Endothelial cell of umbilical vein (primary cell): ENCODE measurements around the gene LCNL1. TPM values are rescaled to one million over a fixed set of nuclear protein-coding genes. Genes with fewer than 3 reads are reported as not detected.

Experiments
- BruUV-seq: library from RNA; stranded (reverse); fragments of 400-500 nt; replicated peaks from 2 replicates; lab custom pipeline; 2021; lab: Mats Ljungman, UMichigan
- CTCF ChIA-PET: fragments of 300-600, 350-600 bp; sonication (Branson Sonifier 250); formaldehyde crosslinking; loops from one replicate; lab custom pipeline; 2021; ENCODE audit warnings: antibody characterized with exemption, inconsistent platforms; lab: Charles Lee
- POLR2A ChIA-PET: fragments of 300-600, 350-600 bp; sonication (Branson Sonifier 250); formaldehyde crosslinking; loops from one replicate; lab custom pipeline; 2021; ENCODE audit warnings: antibody characterized with exemption, inconsistent platforms; lab: Charles Lee
- DNase-seq: peaks from one replicate; pipeline ENCODE4 v3.0.0-alpha.2; 2011; ENCODE audit warnings: low read depth, low spot score
- FAIRE-seq: peaks from 2 replicates; lab custom pipeline; 2011; peaks lifted over from hg19 to GRCh38; lab: Jason Lieb, UNC
- H2AFZ ChIP-seq: 2 replicates; pipeline ENCODE4 v1.6.0; 2012; ENCODE audit warnings: low read depth, low read length, control low read depth, inconsistent platforms
- H3K27ac ChIP-seq: 2 replicates; pipeline ENCODE4 v1.5.1; 2011; ENCODE audit warnings: low read depth, mild to moderate bottlenecking, control low read depth, low read length, moderate library complexity; ENCODE audit not compliant: insufficient read depth
- H3K27me3 ChIP-seq, 2 experiments: 2 replicates each; pipeline versions ENCODE4 v1.6.0 to v1.6.1; 2011; ENCODE audit warnings: low read length in 2 of 2, mixed read lengths in 1 of 2; ENCODE audit not compliant: control insufficient read depth in 2 of 2, insufficient read depth in 2 of 2
- H3K36me3 ChIP-seq, 2 experiments: 2 replicates in 1 of 2; 3 replicates in 1 of 2; pipeline ENCODE4 v1.5.1; 2011; ENCODE audit warnings: low read length in 2 of 2, mild to moderate bottlenecking in 1 of 2, moderate library complexity in 1 of 2; ENCODE audit not compliant: control insufficient read depth in 2 of 2, insufficient read depth in 2 of 2; ENCODE audit errors: extremely low read depth in 1 of 2
- H3K4me1 ChIP-seq: 3 replicates; pipeline ENCODE4 v1.5.1; 2011; ENCODE audit warnings: mild to moderate bottlenecking, low read length; ENCODE audit not compliant: control insufficient read depth, insufficient read depth; ENCODE audit errors: extremely low read depth
- H3K4me2 ChIP-seq: 2 replicates; pipeline ENCODE4 v1.6.1; 2011; ENCODE audit warnings: low read length, control low read depth, mixed read lengths; ENCODE audit not compliant: insufficient read depth
- H3K4me3 ChIP-seq, 3 experiments: fragments of 200-600 bp in 1 of 3; sonication (generic), shearing (Covaris generic) in 1 of 3; replicated peaks in 1 of 3; 2 replicates each; pipeline ENCODE4 v1.5.1; 2011 to 2016; ENCODE audit warnings: control low read depth in 3 of 3, low read length in 3 of 3, mild to moderate bottlenecking in 2 of 3, inconsistent platforms in 1 of 3, low read depth in 1 of 3, moderate library complexity in 1 of 3; ENCODE audit not compliant: insufficient read depth in 1 of 3
- H3K79me2 ChIP-seq: 2 replicates; pipeline ENCODE4 v1.6.0; 2012; ENCODE audit warnings: low read length, inconsistent platforms; ENCODE audit not compliant: control insufficient read depth, insufficient read depth
- H3K9ac ChIP-seq: replicated peaks from 2 replicates; pipeline ENCODE3; 2011; ENCODE audit warnings: low read length, control low read depth; ENCODE audit not compliant: insufficient read depth; ENCODE audit errors: extremely low read depth
- H3K9me1 ChIP-seq: replicated peaks from 3 replicates; pipeline ENCODE4 v1.6.0; 2011; ENCODE audit warnings: mild to moderate bottlenecking, low read length; ENCODE audit not compliant: control insufficient read depth, insufficient read depth; ENCODE audit errors: extremely low read depth
- H3K9me3 ChIP-seq: replicated peaks from 2 replicates; pipeline ENCODE4 v1.5.1; 2012; ENCODE audit warnings: low read length, inconsistent platforms; ENCODE audit not compliant: control insufficient read depth, insufficient read depth
- H4K20me1 ChIP-seq: replicated peaks from 2 replicates; pipeline ENCODE3; 2011; ENCODE audit warnings: mild to moderate bottlenecking, low read length; ENCODE audit not compliant: control insufficient read depth, insufficient read depth; ENCODE audit errors: extremely low read depth
- EZH2 ChIP-seq: IDR thresholded peaks from 2 replicates; pipeline ENCODE4 v1.6.1; 2012; ENCODE audit warnings: borderline replicate concordance, low read depth, mild to moderate bottlenecking, moderate library complexity, low read length, inconsistent platforms; ENCODE audit not compliant: severe bottlenecking
- FOS ChIP-seq: IDR thresholded peaks from 2 replicates; pipeline ENCODE4 v1.6.1; 2011; ENCODE audit warnings: mild to moderate bottlenecking, low read length, moderate library complexity, borderline replicate concordance; ENCODE audit not compliant: insufficient read depth
- GATA2 ChIP-seq: IDR thresholded peaks from 2 replicates; pipeline ENCODE4 v1.7.0; 2011; ENCODE audit warnings: low read depth, mild to moderate bottlenecking, moderate library complexity, mixed read lengths, low read length; ENCODE audit not compliant: insufficient read length, insufficient read depth
- JUN ChIP-seq: IDR thresholded peaks from 2 replicates; pipeline ENCODE4 v1.6.1; 2011; ENCODE audit warnings: borderline replicate concordance, low read depth; ENCODE audit not compliant: insufficient read length, insufficient read depth
- MYC ChIP-seq: IDR thresholded peaks from one replicate; pipeline ENCODE4 v1.6.1; 2011; ENCODE audit warnings: mild to moderate bottlenecking, low read depth, low read length
- POLR2A ChIP-seq: IDR thresholded peaks from 2 replicates; pipeline ENCODE4 v1.6.1; 2012; ENCODE audit warnings: low read depth, mild to moderate bottlenecking, control low read depth, low read length
- POLR2AphosphoS5 ChIP-seq: IDR thresholded peaks from 2 replicates; pipeline ENCODE4 v1.6.1; 2012; ENCODE audit warnings: low read depth, mild to moderate bottlenecking, control low read depth, low read length, moderate library complexity; ENCODE audit not compliant: insufficient read depth
- dilution Hi-C: fragments of 300-500 bp; cut with MboI; formaldehyde crosslinking; loops from one replicate; pipeline ENCODE4 v1.15.0; 2019; ENCODE audit warnings: low sequenced_read_pairs; ENCODE audit not compliant: extremely low pct_ligation_motif_present
- intact Hi-C: fragments of 100-400 bp; cut with micrococcal nuclease; formaldehyde crosslinking; loops from one replicate; pipeline ENCODE4 v1.10.0; 2022
- polyA plus RNA-seq, 4 experiments: library from polyadenylated mRNA; depleted of rRNA in 3 of 4; stranded (reverse) in 3 of 4; unstranded in 1 of 4; fragments of >200 nt; gene quantifications; 2 replicates each; pipeline versions ENCODE4 v1.2.1 to v1.2.3, GENCODE V29; 2011 to 2012; ENCODE audit warnings: missing spikeins in 1 of 4
- total RNA-seq: library from RNA; stranded (reverse); gene quantifications from 2 replicates; pipeline ENCODE4 v1.2.3, GENCODE V29; 2021
- TF ChIP-seq, protein P1 (sequence below), 2 donors: IDR thresholded peaks; 1 replicate in 1 of 2; 2 replicates in 1 of 2; pipeline ENCODE4 v1.5.1; 2011; ENCODE audit warnings: low read length in 2 of 2, mild to moderate bottlenecking in 2 of 2, moderate library complexity in 2 of 2, control low read depth in 1 of 2, inconsistent platforms in 1 of 2, low read depth in 1 of 2; ENCODE audit not compliant: insufficient read depth in 1 of 2; ENCODE audit errors: extremely low read depth in 1 of 2
- TF ChIP-seq, protein P2 (sequence below): IDR thresholded peaks from 2 replicates; pipeline ENCODE4 v1.6.1; 2011; ENCODE audit not compliant: insufficient read depth, insufficient read length

The LCNL1 gene
- total and polyA plus RNA-seq, 2 donors (not counting 3 experiments of a cell fraction or from before 2014, with no cell fraction given): not detected

DNA sequence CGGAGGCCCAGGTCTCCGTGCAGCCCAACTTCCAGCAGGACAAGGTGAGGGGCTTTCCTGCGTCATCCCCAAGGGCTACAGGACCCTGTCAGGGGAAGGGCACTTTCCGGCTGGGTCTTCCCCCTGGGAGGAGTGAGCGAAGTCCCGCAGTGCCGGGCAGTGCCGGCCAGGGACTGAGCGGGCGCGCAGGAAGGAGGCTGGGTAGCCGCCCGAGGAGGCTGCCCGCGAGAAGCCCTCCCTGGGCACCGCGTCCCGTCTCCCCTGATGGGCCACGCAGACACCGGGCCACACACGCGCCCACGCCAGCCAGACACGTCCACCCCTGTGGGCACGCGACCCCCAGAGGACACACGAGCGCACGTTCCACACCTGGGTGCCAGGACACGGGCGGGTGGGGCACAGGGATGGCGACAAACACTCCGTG, 5.1 kb upstream of the LCNL1 start:
- DNase-seq (no peak), FAIRE-seq (no peak)
- ChIA-PET POLR2A (interaction anchor here (0.7 kb wide), 1 partner anchor 28 kb away, joined by 7 read pairs; no protein-coding TSS in a partner anchor), CTCF (interaction anchor here (0.7 to 1.4 kb wide), 5 partner anchors 27 to 57 kb away, joined by 3 to 10 read pairs (median 4); no protein-coding TSS in a partner anchor)
- Histone ChIP-seq H3K27me3 (no peaks in the 10 kb centered on the region), H4K20me1 (no peaks in the 10 kb centered on the region), H3K27ac (no peak overlapping the region), H3K4me2 (peak overlapping the region; percentile 18), H3K9me1 (no peaks in the 10 kb centered on the region), H3K79me2 (no peaks in the 10 kb centered on the region), H3K4me3 (peak overlapping the region in 1 of 3 experiments; percentile 32), H3K9me3 (no peaks in the 10 kb centered on the region), H3K36me3 (no peaks in the 10 kb centered on the region), H2AFZ (peak overlapping the region; percentile 81), H3K9ac (no peak overlapping the region), H3K4me1 (peaks cover 4% of the 10 kb centered on the region)
- BruUV-seq: no TSS peak
- dilution Hi-C loops: no loop called here
- TF ChIP-seq MYC: no peak
- TF ChIP-seq, protein P1, sequence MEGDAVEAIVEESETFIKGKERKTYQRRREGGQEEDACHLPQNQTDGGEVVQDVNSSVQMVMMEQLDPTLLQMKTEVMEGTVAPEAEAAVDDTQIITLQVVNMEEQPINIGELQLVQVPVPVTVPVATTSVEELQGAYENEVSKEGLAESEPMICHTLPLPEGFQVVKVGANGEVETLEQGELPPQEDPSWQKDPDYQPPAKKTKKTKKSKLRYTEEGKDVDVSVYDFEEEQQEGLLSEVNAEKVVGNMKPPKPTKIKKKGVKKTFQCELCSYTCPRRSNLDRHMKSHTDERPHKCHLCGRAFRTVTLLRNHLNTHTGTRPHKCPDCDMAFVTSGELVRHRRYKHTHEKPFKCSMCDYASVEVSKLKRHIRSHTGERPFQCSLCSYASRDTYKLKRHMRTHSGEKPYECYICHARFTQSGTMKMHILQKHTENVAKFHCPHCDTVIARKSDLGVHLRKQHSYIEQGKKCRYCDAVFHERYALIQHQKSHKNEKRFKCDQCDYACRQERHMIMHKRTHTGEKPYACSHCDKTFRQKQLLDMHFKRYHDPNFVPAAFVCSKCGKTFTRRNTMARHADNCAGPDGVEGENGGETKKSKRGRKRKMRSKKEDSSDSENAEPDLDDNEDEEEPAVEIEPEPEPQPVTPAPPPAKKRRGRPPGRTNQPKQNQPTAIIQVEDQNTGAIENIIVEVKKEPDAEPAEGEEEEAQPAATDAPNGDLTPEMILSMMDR (IDR thresholded peaks at IDR 0.05; ENCODE audit: extremely low read depth in 1 of 2, insufficient read depth in 1 of 2, low read depth in 1 of 2, low read length in 2 of 2): no peak
- no peak for TF ChIP-seq POLR2A
- TF ChIP-seq POLR2AphosphoS5: no peak
- TF ChIP-seq JUN: no peak
- no peak for TF ChIP-seq FOS
- TF ChIP-seq, protein P2, sequence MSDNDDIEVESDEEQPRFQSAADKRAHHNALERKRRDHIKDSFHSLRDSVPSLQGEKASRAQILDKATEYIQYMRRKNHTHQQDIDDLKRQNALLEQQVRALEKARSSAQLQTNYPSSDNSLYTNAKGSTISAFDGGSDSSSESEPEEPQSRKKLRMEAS: no peak
- no peak for TF ChIP-seq EZH2
- no peak for TF ChIP-seq GATA2
- intact Hi-C loops: loop anchor here (1.0 to 2.0 kb wide), 3 partner anchors 15 to 51 kb away; partner anchors contain the start of genes ABCA2 and PAXX
